H9 (cell line): ENCODE measurements around the gene GFRA1. TPM values are rescaled to one million over a fixed set of nuclear protein-coding genes. Genes with fewer than 3 reads are reported as not detected.

Experiments used
- DNase-seq: peaks from one replicate; pipeline ENCODE4 v3.0.0-alpha.2; 2017
- H2AFZ ChIP-seq: one replicate; pipeline ENCODE4 v1.6.1; 2013; ENCODE audit warnings: mild to moderate bottlenecking, low read length, control low read depth, moderate library complexity
- H2AK5ac ChIP-seq: 2 replicates; pipeline ENCODE4 v1.6.1; 2013; ENCODE audit warnings: low read length, control low read depth, mixed read lengths; ENCODE audit not compliant: insufficient read length
- H2BK120ac ChIP-seq: one replicate; pipeline ENCODE4 v1.6.1; 2013; ENCODE audit warnings: low read depth, mild to moderate bottlenecking, low read length, control low read depth, inconsistent platforms; ENCODE audit not compliant: poor library complexity, severe bottlenecking
- H2BK12ac ChIP-seq: 2 replicates; pipeline ENCODE4 v1.6.1; 2013; ENCODE audit warnings: low read length, control low read depth, mixed read lengths, low read depth; ENCODE audit not compliant: insufficient read length
- H2BK15ac ChIP-seq: 2 replicates; pipeline ENCODE4 v1.6.1; 2013; ENCODE audit warnings: low read depth, low read length, control low read depth
- H2BK20ac ChIP-seq: one replicate; pipeline ENCODE4 v1.6.1; 2013; ENCODE audit warnings: low read depth, mild to moderate bottlenecking, low read length, control low read depth, inconsistent platforms; ENCODE audit not compliant: poor library complexity, severe bottlenecking
- H2BK5ac ChIP-seq: 2 replicates; pipeline ENCODE4 v1.6.1; 2013; ENCODE audit warnings: low read length, control low read depth, mixed read lengths; ENCODE audit not compliant: insufficient read length
- H3K14ac ChIP-seq: 2 replicates; pipeline ENCODE4 v1.6.1; 2013; ENCODE audit warnings: low read length, control low read depth; ENCODE audit not compliant: insufficient read depth
- H3K18ac ChIP-seq: 2 replicates; pipeline ENCODE4 v1.6.1; 2013; ENCODE audit warnings: low read depth, mild to moderate bottlenecking, mixed read lengths, low read length, control low read depth; ENCODE audit not compliant: insufficient read length
- H3K23ac ChIP-seq: 2 replicates; pipeline ENCODE4 v1.6.1; 2013; ENCODE audit warnings: low read length, control low read depth, mixed read lengths, low read depth; ENCODE audit not compliant: insufficient read length
- H3K23me2 ChIP-seq: 2 replicates; pipeline ENCODE4 v1.6.1; 2013; ENCODE audit warnings: low read depth, mild to moderate bottlenecking, mixed read lengths, low read length, control low read depth; ENCODE audit not compliant: insufficient read length, poor library complexity, severe bottlenecking
- H3K27ac ChIP-seq: 2 replicates; pipeline ENCODE4 v1.5.1; 2013; ENCODE audit warnings: low read length, control low read depth, mixed read lengths, low read depth; ENCODE audit not compliant: insufficient read length
- H3K27me3 ChIP-seq: 2 replicates; pipeline ENCODE4 v1.6.1; 2013; ENCODE audit warnings: low read length, control low read depth, inconsistent platforms; ENCODE audit not compliant: insufficient read depth
- H3K4ac ChIP-seq: 2 replicates; pipeline ENCODE4 v1.6.1; 2013; ENCODE audit warnings: low read depth, mild to moderate bottlenecking, control low read depth, inconsistent platforms, low read length, moderate library complexity
- H3K4me1 ChIP-seq: 2 replicates; pipeline ENCODE4 v1.6.1; 2013; ENCODE audit warnings: low read length, control low read depth, inconsistent platforms; ENCODE audit not compliant: insufficient read depth
- H3K4me2 ChIP-seq: 2 replicates; pipeline ENCODE4 v1.6.1; 2013; ENCODE audit warnings: low read length, control low read depth, mixed read lengths; ENCODE audit not compliant: insufficient read length, insufficient read depth
- H3K56ac ChIP-seq: 2 replicates; pipeline ENCODE4 v1.6.1; 2013; ENCODE audit warnings: low read depth, mild to moderate bottlenecking, mixed read lengths, low read length, control low read depth; ENCODE audit not compliant: insufficient read length
- H3K79me1 ChIP-seq: 2 replicates; pipeline ENCODE4 v1.6.1; 2013; ENCODE audit warnings: low read depth, mild to moderate bottlenecking, moderate library complexity, low read length, control low read depth, inconsistent platforms; ENCODE audit not compliant: insufficient read depth, poor library complexity, severe bottlenecking
- H3K79me2 ChIP-seq: 2 replicates; pipeline ENCODE4 v1.6.1; 2013; ENCODE audit warnings: low read length, control low read depth, inconsistent platforms; ENCODE audit not compliant: insufficient read depth
- H3K9ac ChIP-seq: 2 replicates; pipeline ENCODE4 v1.6.1; 2013; ENCODE audit warnings: low read length, control low read depth, mixed read lengths; ENCODE audit not compliant: insufficient read length; ENCODE audit errors: extremely low read depth
- H3K9me3 ChIP-seq: one replicate; pipeline ENCODE4 v1.6.1; 2013; ENCODE audit warnings: low read depth, low read length, inconsistent platforms; ENCODE audit not compliant: control insufficient read depth
- H3T11ph ChIP-seq: one replicate; pipeline ENCODE4 v1.6.1; 2013; ENCODE audit warnings: mild to moderate bottlenecking, low read length, control low read depth, inconsistent platforms
- H4K20me1 ChIP-seq: one replicate; pipeline ENCODE4 v1.6.1; 2013; ENCODE audit not compliant: control insufficient read depth, insufficient read length, insufficient read depth
- H4K5ac ChIP-seq: 2 replicates; pipeline ENCODE4 v1.6.1; 2013; ENCODE audit warnings: low read depth, mild to moderate bottlenecking, mixed read lengths, low read length, control low read depth; ENCODE audit not compliant: insufficient read length
- H4K8ac ChIP-seq: replicated peaks from 2 replicates; pipeline ENCODE4 v1.6.1; 2013; ENCODE audit warnings: low read length, control low read depth, mixed read lengths, low read depth; ENCODE audit not compliant: insufficient read length
- H4K91ac ChIP-seq: 2 replicates; pipeline ENCODE4 v1.6.1; 2013; ENCODE audit warnings: low read depth, mild to moderate bottlenecking, moderate library complexity, mixed read lengths, low read length, control low read depth; ENCODE audit not compliant: insufficient read length
- H3K27ac Mint-ChIP-seq, 3 experiments: 2 replicates in 2 of 3; 3 replicates in 1 of 3; pipeline ENCODE4 v1.8.0; 2020 to 2021; ENCODE audit warnings: mixed read lengths in 3 of 3, mild to moderate bottlenecking in 1 of 3, moderate library complexity in 1 of 3
- H3K27me3 Mint-ChIP-seq: 2 replicates; pipeline ENCODE4 v1.8.0; 2021; ENCODE audit warnings: low read depth, mild to moderate bottlenecking, moderate library complexity, mixed read lengths
- H3K36me3 Mint-ChIP-seq, 3 experiments: 2 replicates in 2 of 3; 3 replicates in 1 of 3; pipeline ENCODE4 v1.8.0; 2020 to 2021; ENCODE audit warnings: low read depth in 3 of 3, mixed read lengths in 3 of 3; ENCODE audit not compliant: insufficient read depth in 1 of 3
- H3K4me1 Mint-ChIP-seq, 2 experiments: 2 replicates each; pipeline ENCODE4 v1.8.0; 2020; ENCODE audit warnings: mixed read lengths in 2 of 2
- H3K4me3 Mint-ChIP-seq, 2 experiments: 2 replicates in 1 of 2; 3 replicates in 1 of 2; pipeline ENCODE4 v1.8.0; 2020 to 2021; ENCODE audit warnings: mild to moderate bottlenecking in 2 of 2, mixed read lengths in 2 of 2, moderate library complexity in 1 of 2
- H3K9me3 Mint-ChIP-seq, 2 experiments: 2 replicates in 1 of 2; 3 replicates in 1 of 2; pipeline ENCODE4 v1.8.0; 2020; ENCODE audit warnings: mild to moderate bottlenecking in 2 of 2, mixed read lengths in 2 of 2, moderate library complexity in 1 of 2
- WGBS: extraction: QIAGEN DNeasy Blood & Tissue Kit; methylation state at CpG from one replicate; pipeline ENCODE4 v1.1.7; 2013; ENCODE audit warnings: missing lambda C conversion rate, low lambda C conversion rate, mixed read lengths; ENCODE audit not compliant: insufficient read length; ENCODE audit errors: extremely low coverage; 5-methylcytosine and 5-hydroxymethylcytosine counted together
- total RNA-seq: library from RNA; stranded (reverse); gene quantifications from 2 replicates; pipeline ENCODE4 v1.2.1, GENCODE V29; 2021
- TF ChIP-seq, protein P1 (sequence below): fragments of 200-600 bp; sonication (generic); conservative IDR thresholded peaks from 3 replicates; pipeline ENCODE4 v1.8.0; 2021; ENCODE audit warnings: antibody characterized with exemption, mild to moderate bottlenecking

The GFRA1 gene
- total RNA-seq, 1 experiment from 2014 or later: 0.24 TPM

DNA sequence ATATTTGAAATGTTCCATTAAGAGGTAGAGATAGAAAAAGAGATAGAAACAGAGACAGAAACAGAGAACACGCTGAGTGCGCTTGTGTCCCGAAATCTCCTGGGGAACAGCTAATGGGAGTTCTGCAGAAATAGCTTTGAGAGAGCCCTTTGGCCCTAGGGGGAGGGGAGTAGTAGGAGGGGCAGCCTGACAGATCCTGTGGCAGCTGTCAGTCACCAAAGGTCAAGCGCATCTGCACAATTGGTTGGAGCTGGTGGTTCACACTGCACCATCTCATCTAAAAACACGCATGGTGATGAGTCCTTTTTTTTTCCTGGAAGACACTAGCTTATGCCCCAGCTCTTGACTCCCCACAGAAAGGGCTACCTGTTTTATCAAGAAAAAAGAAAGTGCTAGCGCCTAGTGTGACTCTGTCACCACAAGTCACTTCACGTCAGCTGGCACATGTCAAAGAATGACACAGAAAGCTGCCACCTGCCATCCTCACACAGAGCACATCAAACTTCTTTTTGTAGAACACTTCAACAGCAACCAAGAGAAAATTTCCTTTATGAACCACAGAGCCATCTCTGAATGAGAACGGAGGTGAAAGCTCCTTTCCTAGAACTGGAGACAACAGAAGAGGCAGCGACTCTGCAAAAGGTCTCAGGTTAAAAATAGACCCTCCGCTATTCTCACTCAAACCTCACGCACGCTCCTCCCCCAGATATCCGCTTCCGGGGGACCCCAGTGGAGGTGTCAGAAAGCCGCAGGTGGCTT, 125.7 kb downstream of the GFRA1 start:
- no peaks in the 10 kb centered on the region for H3K27me3 ChIP-seq
- no peak overlapping the region for H4K8ac ChIP-seq
- no peaks in the 10 kb centered on the region; a peak in 1 of 5 replicates for H3K9me3 Mint-ChIP-seq
- H3K27ac ChIP-seq: no peak overlapping the region
- H3K9ac ChIP-seq: no peak overlapping the region
- no peak overlapping the region for H3K18ac ChIP-seq
- H4K20me1 ChIP-seq: no peaks in the 10 kb centered on the region
- no CpG with 5 or more reads among the region's 15 CpGs for WGBS
- H2BK12ac ChIP-seq: no peak overlapping the region
- H4K5ac ChIP-seq: no peak overlapping the region
- no peaks in the 10 kb centered on the region for H3K23me2 ChIP-seq
- H3K9me3 ChIP-seq: no peaks in the 10 kb centered on the region
- H3K4me3 Mint-ChIP-seq: no peak overlapping the region
- H3K14ac ChIP-seq: no peak overlapping the region
- no peak for DNase-seq
- H3K56ac ChIP-seq: no peak overlapping the region
- no peak overlapping the region for H3K4me2 ChIP-seq
- H2AFZ ChIP-seq: no peak overlapping the region
- H2AK5ac ChIP-seq: no peak overlapping the region
- H3K27ac Mint-ChIP-seq: no peak overlapping the region
- no peak overlapping the region for H3K23ac ChIP-seq
- H3K27me3 Mint-ChIP-seq: no peaks in the 10 kb centered on the region; the same call in 1 of the 2 replicates
- H4K91ac ChIP-seq: no peak overlapping the region
- H3K79me2 ChIP-seq: no peaks in the 10 kb centered on the region
- no peak overlapping the region for H2BK20ac ChIP-seq
- no peak overlapping the region for H2BK5ac ChIP-seq
- TF ChIP-seq, protein P1, sequence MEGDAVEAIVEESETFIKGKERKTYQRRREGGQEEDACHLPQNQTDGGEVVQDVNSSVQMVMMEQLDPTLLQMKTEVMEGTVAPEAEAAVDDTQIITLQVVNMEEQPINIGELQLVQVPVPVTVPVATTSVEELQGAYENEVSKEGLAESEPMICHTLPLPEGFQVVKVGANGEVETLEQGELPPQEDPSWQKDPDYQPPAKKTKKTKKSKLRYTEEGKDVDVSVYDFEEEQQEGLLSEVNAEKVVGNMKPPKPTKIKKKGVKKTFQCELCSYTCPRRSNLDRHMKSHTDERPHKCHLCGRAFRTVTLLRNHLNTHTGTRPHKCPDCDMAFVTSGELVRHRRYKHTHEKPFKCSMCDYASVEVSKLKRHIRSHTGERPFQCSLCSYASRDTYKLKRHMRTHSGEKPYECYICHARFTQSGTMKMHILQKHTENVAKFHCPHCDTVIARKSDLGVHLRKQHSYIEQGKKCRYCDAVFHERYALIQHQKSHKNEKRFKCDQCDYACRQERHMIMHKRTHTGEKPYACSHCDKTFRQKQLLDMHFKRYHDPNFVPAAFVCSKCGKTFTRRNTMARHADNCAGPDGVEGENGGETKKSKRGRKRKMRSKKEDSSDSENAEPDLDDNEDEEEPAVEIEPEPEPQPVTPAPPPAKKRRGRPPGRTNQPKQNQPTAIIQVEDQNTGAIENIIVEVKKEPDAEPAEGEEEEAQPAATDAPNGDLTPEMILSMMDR: no peak
- H3K79me1 ChIP-seq: no peaks in the 10 kb centered on the region
- H3K36me3 Mint-ChIP-seq: no peaks in the 10 kb centered on the region
- no peaks in the 10 kb centered on the region for H3K4me1 ChIP-seq
- no peak overlapping the region for H2BK15ac ChIP-seq
- H3T11ph ChIP-seq: no peak overlapping the region
- peaks cover 6 to 12% of the 10 kb centered on the region in 2 experiments; a peak in 3 of 4 replicates for H3K4me1 Mint-ChIP-seq
- H2BK120ac ChIP-seq: no peak overlapping the region
- no peak overlapping the region for H3K4ac ChIP-seq
